HCT116 (cell line): ENCODE measurements around the gene TYMS. TPM values are rescaled to one million over a fixed set of nuclear protein-coding genes. Genes with fewer than 3 reads are reported as not detected.

ENCODE experiments used
- ATAC-seq: fragments of 200-7000 bp; cut with Tn5 transposase; 2 replicates; pipeline ENCODE4 v1.9.1; 2020; ENCODE audit warnings: mild to moderate bottlenecking, moderate library complexity
- BruUV-seq: library from RNA; stranded (reverse); fragments of 400-500 nt; replicated peaks from 2 replicates; lab custom pipeline; 2021; lab: Mats Ljungman, UMichigan
- CTCF ChIA-PET: fragments of 300-600 bp; sonication (Branson Sonifier 250); formaldehyde crosslinking; loops from one replicate; lab custom pipeline; 2021; ENCODE audit warnings: antibody characterized with exemption; lab: Charles Lee
- POLR2A ChIA-PET: fragments of 300-600, 350-600 bp; sonication (Branson Sonifier 250); formaldehyde crosslinking; loops from one replicate; lab custom pipeline; 2021; ENCODE audit warnings: antibody characterized with exemption; lab: Charles Lee
- RAD21 ChIA-PET, 2 experiments: fragments of 300-600 bp; sonication (Branson Sonifier 250); formaldehyde crosslinking; loops; one replicate each; lab custom pipeline; 2023; ENCODE audit warnings: low total read pairs in 2 of 2; ENCODE audit not compliant: uncharacterized antibody in 2 of 2, unreplicated experiment in 2 of 2, low non-redundant PET in 1 of 2; lab: Charles Lee
- DNase-seq: peaks from one replicate; pipeline ENCODE4 v3.0.0-alpha.2; 2010; ENCODE audit warnings: low read depth, low spot score
- H2AFZ ChIP-seq: fragments of 200-600 bp; shearing (Covaris generic), sonication (generic); 2 replicates; pipeline ENCODE4 v1.6.1; 2017; ENCODE audit warnings: low read depth, mixed run types, mixed read lengths, antibody characterized with exemption, low read length; ENCODE audit not compliant: poor library complexity, severe bottlenecking
- H3K27ac ChIP-seq: 2 replicates; pipeline ENCODE4 v1.5.1; 2012; ENCODE audit warnings: low read depth, low read length
- H3K27me3 ChIP-seq: fragments of 200-600 bp; sonication (generic); 2 replicates; pipeline ENCODE4 v1.6.1; 2016; ENCODE audit warnings: mixed run types, low read length, mixed read lengths; ENCODE audit not compliant: insufficient read depth
- H3K36me3 ChIP-seq, 2 experiments: fragments of 200-500 bp in 1 of 2; fragments of 200-600 bp in 1 of 2; sonication (Bioruptor generic) in 1 of 2; sonication (generic) in 1 of 2; 2 replicates each; pipeline versions ENCODE4 v1.5.1 to v1.6.1; 2014 to 2016; ENCODE audit warnings: low read length in 2 of 2, inconsistent platforms in 1 of 2, mixed read lengths in 1 of 2, mixed run types in 1 of 2; ENCODE audit not compliant: insufficient read depth in 2 of 2, control insufficient read depth in 1 of 2
- H3K4me1 ChIP-seq, 2 experiments: fragments of 200-600 bp in 1 of 2; sonication (generic) in 1 of 2; 2 replicates each; pipeline versions ENCODE4 v1.5.1 to v1.6.1; 2012 to 2017; ENCODE audit warnings: low read length in 2 of 2, inconsistent platforms in 1 of 2, mild to moderate bottlenecking in 1 of 2, mixed read lengths in 1 of 2, mixed run types in 1 of 2, moderate library complexity in 1 of 2; ENCODE audit not compliant: insufficient read depth in 2 of 2, control insufficient read depth in 1 of 2
- H3K4me2 ChIP-seq: fragments of 200-600 bp; sonication (generic); 2 replicates; pipeline ENCODE4 v1.6.1; 2017; ENCODE audit warnings: mixed run types, low read length, mixed read lengths
- H3K4me3 ChIP-seq, 2 experiments: fragments of 200-600 bp in 1 of 2; sonication (generic) in 1 of 2; replicated peaks in 1 of 2; 2 replicates each; pipeline ENCODE4 v1.5.1; 2011 to 2016; ENCODE audit warnings: low read length in 2 of 2, control low read depth in 1 of 2, low read depth in 1 of 2, mild to moderate bottlenecking in 1 of 2, mixed read lengths in 1 of 2, mixed run types in 1 of 2
- H3K79me2 ChIP-seq: fragments of 200-600 bp; sonication (generic); 2 replicates; pipeline ENCODE4 v1.6.1; 2017; ENCODE audit warnings: mild to moderate bottlenecking, mixed run types, low read length, moderate library complexity, mixed read lengths; ENCODE audit not compliant: insufficient read depth
- H3K9ac ChIP-seq: fragments of 200-600 bp; sonication (generic); 2 replicates; pipeline ENCODE4 v1.6.1; 2016; ENCODE audit warnings: low read length, mixed read lengths
- H3K9me2 ChIP-seq: fragments of 200-600 bp; sonication (generic), shearing (Covaris generic); 2 replicates; pipeline ENCODE4 v1.6.1; 2017; ENCODE audit warnings: mixed run types, mild to moderate bottlenecking, moderate library complexity; ENCODE audit not compliant: insufficient read depth
- H3K9me3 ChIP-seq, 2 experiments: fragments of 200-500 bp in 1 of 2; fragments of 200-600 bp in 1 of 2; sonication (Bioruptor generic) in 1 of 2; sonication (generic) in 1 of 2; 2 replicates each; pipeline ENCODE4 v1.6.1; 2014 to 2017; ENCODE audit warnings: low read length in 2 of 2, mixed read lengths in 2 of 2, inconsistent platforms in 1 of 2, low read depth in 1 of 2, mild to moderate bottlenecking in 1 of 2, mixed run types in 1 of 2, moderate library complexity in 1 of 2; ENCODE audit not compliant: control insufficient read depth in 1 of 2, insufficient read depth in 1 of 2
- H4K20me1 ChIP-seq: fragments of 200-600 bp; sonication (generic), shearing (Covaris generic); 2 replicates; pipeline ENCODE4 v1.6.1; 2017; ENCODE audit warnings: mixed run types, mild to moderate bottlenecking, moderate library complexity; ENCODE audit not compliant: insufficient read depth
- CBX3 ChIP-seq: IDR thresholded peaks from 2 replicates; pipeline ENCODE4 v1.6.1; 2012; ENCODE audit warnings: low read depth
- CEBPB ChIP-seq: IDR thresholded peaks from 2 replicates; pipeline ENCODE4 v1.6.1; 2012; ENCODE audit warnings: low read depth
- CTCF ChIP-seq, 3 experiments: fragments of 200-600 bp in 1 of 3; sonication (generic) in 1 of 3; IDR thresholded peaks in 2 of 3; conservative IDR thresholded peaks in 1 of 3; 2 replicates each; pipeline ENCODE4 v1.5.1; 2012 to 2017; ENCODE audit warnings: low read depth in 2 of 3, low read length in 2 of 3, antibody characterized with exemption in 1 of 3, borderline replicate concordance in 1 of 3, control low read depth in 1 of 3, mild to moderate bottlenecking in 1 of 3, mixed read lengths in 1 of 3, mixed run types in 1 of 3, moderate library complexity in 1 of 3; ENCODE audit not compliant: insufficient read depth in 1 of 3
- EGR1 ChIP-seq: IDR thresholded peaks from 2 replicates; pipeline ENCODE4 v1.6.1; 2012; ENCODE audit warnings: low read depth
- ELF1 ChIP-seq: IDR thresholded peaks from 2 replicates; pipeline ENCODE4 v1.6.1; 2012; ENCODE audit warnings: low read depth, borderline replicate concordance
- EZH2 ChIP-seq: fragments of 200-600 bp; sonication (generic); IDR thresholded peaks from 2 replicates; pipeline ENCODE4 v1.6.1; 2017; ENCODE audit warnings: antibody characterized with exemption, mixed run types
- EZH2phosphoT487 ChIP-seq: fragments of 200-600 bp; IDR thresholded peaks from 2 replicates; pipeline ENCODE4 v1.6.1; 2018; ENCODE audit warnings: antibody characterized with exemption, borderline replicate concordance
- FOSL1 ChIP-seq: IDR thresholded peaks from 2 replicates; pipeline ENCODE4 v1.6.1; 2012; ENCODE audit warnings: low read depth
- JUND ChIP-seq: IDR thresholded peaks from 2 replicates; pipeline ENCODE4 v1.6.1; 2012
- MAX ChIP-seq: IDR thresholded peaks from 2 replicates; pipeline ENCODE4 v1.6.1; 2012
- POLR2A ChIP-seq: IDR thresholded peaks from 2 replicates; pipeline ENCODE4 v1.7.0; 2011; ENCODE audit warnings: borderline replicate concordance; ENCODE audit not compliant: insufficient read depth, insufficient read length; ENCODE audit errors: extremely low read depth
- SP1 ChIP-seq: IDR thresholded peaks from 2 replicates; pipeline ENCODE4 v1.6.1; 2012; ENCODE audit warnings: low read depth
- SRF ChIP-seq: IDR thresholded peaks from 2 replicates; pipeline ENCODE4 v1.6.1; 2012; ENCODE audit warnings: low read depth
- TCF7L2 ChIP-seq: IDR thresholded peaks from 2 replicates; pipeline ENCODE4 v1.7.0; 2011; ENCODE audit warnings: borderline replicate concordance, inconsistent platforms; ENCODE audit not compliant: insufficient read depth, insufficient read length; ENCODE audit errors: extremely low read depth
- YY1 ChIP-seq: IDR thresholded peaks from 2 replicates; pipeline ENCODE4 v1.6.1; 2011; ENCODE audit warnings: low read length, low read depth, moderate library complexity, mild to moderate bottlenecking; ENCODE audit not compliant: insufficient replicate concordance; ENCODE audit errors: extremely low read depth
- ZFX ChIP-seq: fragments of 450-650 bp; IDR thresholded peaks from 2 replicates; pipeline ENCODE4 v1.6.1; 2017
- ZNF274 ChIP-seq: fragments of 200-500 bp; sonication (Bioruptor generic); IDR thresholded peaks from 2 replicates; pipeline ENCODE4 v1.6.1; 2014; ENCODE audit warnings: mild to moderate bottlenecking, low read depth, low read length, inconsistent platforms
- intact Hi-C: fragments of 100-400 bp; cut with micrococcal nuclease; formaldehyde crosslinking; loops from 2 replicates; pipeline ENCODE4 v1.10.0; 2022
- total RNA-seq: library from RNA; stranded (reverse); gene quantifications from one replicate; pipeline ENCODE4 v1.2.1, GENCODE V29; 2021; ENCODE audit not compliant: unreplicated experiment
- TF ChIP-seq, protein P1 (sequence below): IDR thresholded peaks from 2 replicates; pipeline ENCODE4 v1.6.1; 2011; ENCODE audit warnings: mild to moderate bottlenecking, low read length, moderate library complexity; ENCODE audit not compliant: insufficient replicate concordance; ENCODE audit errors: extremely low read depth

Gene TYMS
- total RNA-seq, 1 experiment from 2014 or later, result 245 TPM

DNA sequence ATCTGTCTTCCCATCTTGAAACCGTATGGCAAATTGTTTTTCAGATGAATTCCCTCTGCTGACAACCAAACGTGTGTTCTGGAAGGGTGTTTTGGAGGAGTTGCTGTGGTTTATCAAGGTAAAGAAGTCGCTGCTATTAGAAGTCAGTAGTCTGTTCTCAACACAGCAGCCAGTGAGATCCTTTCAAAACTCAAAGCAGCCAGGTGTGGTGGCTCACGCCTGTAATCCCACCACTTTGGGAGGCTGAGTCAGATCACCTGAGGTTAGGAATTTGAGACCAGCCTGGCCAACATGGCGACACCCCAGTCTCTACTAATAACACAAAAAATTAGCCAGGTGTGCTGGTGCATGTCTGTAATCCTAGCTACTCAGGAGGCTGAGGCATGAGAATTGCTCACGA, 2.1 kb downstream of the TYMS start (continued):
- TF ChIP-seq EZH2 (no peak), ZNF274 (no peak)
- TF ChIP-seq, all 23 proteins: peak for 0

DNA sequence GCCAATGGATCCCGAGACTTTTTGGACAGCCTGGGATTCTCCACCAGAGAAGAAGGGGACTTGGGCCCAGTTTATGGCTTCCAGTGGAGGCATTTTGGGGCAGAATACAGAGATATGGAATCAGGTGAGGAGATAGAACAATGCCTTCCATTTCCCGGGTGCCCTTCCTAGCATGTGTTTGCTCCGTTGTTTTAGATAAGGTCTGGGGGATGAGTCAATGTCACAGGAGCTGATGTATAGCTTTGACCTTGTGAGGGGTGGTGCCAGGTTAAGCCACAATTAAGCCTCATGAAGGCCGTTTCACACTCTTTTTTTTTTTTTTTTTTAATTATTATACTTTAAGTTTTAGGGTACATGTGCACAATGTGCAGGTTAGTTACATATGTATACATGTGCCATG, 4.7 kb downstream of the TYMS start:
- TF ChIP-seq SP1 (no peak), TCF7L2 (no peak), FOSL1 (no peak), YY1 (no peak), JUND (no peak), CEBPB (no peak), ZFX (no peak), CBX3 (no peak), EGR1 (no peak), MAX (no peak), CTCF (IDR thresholded peaks at IDR 0.05 in 2 of 3, conservative IDR thresholded peaks at IDR 0.05 in 1 of 3; ENCODE audit: borderline replicate concordance in 1 of 3, insufficient read depth in 1 of 3, low read depth in 2 of 3, low read length in 2 of 3) (no peak), EZH2 (no peak), POLR2A (no peak), SRF (no peak), EZH2phosphoT487 (no peak), ZNF274 (no peak), ELF1 (no peak)
- TF ChIP-seq, protein P1, sequence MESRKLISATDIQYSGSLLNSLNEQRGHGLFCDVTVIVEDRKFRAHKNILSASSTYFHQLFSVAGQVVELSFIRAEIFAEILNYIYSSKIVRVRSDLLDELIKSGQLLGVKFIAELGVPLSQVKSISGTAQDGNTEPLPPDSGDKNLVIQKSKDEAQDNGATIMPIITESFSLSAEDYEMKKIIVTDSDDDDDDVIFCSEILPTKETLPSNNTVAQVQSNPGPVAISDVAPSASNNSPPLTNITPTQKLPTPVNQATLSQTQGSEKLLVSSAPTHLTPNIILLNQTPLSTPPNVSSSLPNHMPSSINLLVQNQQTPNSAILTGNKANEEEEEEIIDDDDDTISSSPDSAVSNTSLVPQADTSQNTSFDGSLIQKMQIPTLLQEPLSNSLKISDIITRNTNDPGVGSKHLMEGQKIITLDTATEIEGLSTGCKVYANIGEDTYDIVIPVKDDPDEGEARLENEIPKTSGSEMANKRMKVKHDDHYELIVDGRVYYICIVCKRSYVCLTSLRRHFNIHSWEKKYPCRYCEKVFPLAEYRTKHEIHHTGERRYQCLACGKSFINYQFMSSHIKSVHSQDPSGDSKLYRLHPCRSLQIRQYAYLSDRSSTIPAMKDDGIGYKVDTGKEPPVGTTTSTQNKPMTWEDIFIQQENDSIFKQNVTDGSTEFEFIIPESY, result no peak
- Histone ChIP-seq H3K4me2 (no peak overlapping the region), H3K9me3 (no peaks in the 10 kb centered on the region), H3K27me3 (no peaks in the 10 kb centered on the region), H3K9me2 (no peaks in the 10 kb centered on the region), H3K79me2 (peaks cover 59% of the 10 kb centered on the region), H3K27ac (no peak overlapping the region), H3K9ac (no peak overlapping the region), H3K36me3 (peaks cover 19 to 40% of the 10 kb centered on the region in 2 experiments), H4K20me1 (peaks cover 4% of the 10 kb centered on the region; the same call in 1 of the 2 replicates), H3K4me1 (peaks cover 2 to 10% of the 10 kb centered on the region in 2 experiments; a peak in 3 of 4 replicates), H2AFZ (no peak overlapping the region), H3K4me3 (no peak overlapping the region)
- intact Hi-C loops, result no loop called here
- no peak for DNase-seq
- no peak for ATAC-seq
- ChIA-PET POLR2A (no interaction called here), CTCF (no interaction called here), RAD21 (no interaction called here)
- no TSS peak for BruUV-seq
